ENCODE measurements around the gene BDNF. TPM values are rescaled to one million over a fixed set of nuclear protein-coding genes. Genes with fewer than 3 reads are reported as not detected.

The BDNF gene
- total RNA-seq, 1 experiment from 2014 or later, result 0.36 TPM

GRCh38 chr11:27623945-27624523 lies 76.2 kb downstream of the BDNF start:
- no peak overlapping the region for H3K4me3 ChIP-seq (ENCODE audit: low read depth in 2 of 2, low read length in 2 of 2)
- BruUV-seq (replicated peaks), result no TSS peak
- ChIA-PET POLR2A (no interaction called here), CTCF (no interaction called here)
- no peak overlapping the region for H3K27ac ChIP-seq (ENCODE audit: low read length)
- intact Hi-C loops (cut with micrococcal nuclease; ENCODE audit: unreplicated experiment), result no loop called here
- no peak for ATAC-seq
- no peaks in the 10 kb centered on the region for H3K9me3 ChIP-seq (ENCODE audit: control insufficient read depth, insufficient read depth, low read depth, low read length)
- 0 out of 2 replicates have a peak, but pooled peaks cover 4% of the 10 kb centered on the region for H3K27me3 ChIP-seq (ENCODE audit: control insufficient read depth, insufficient read depth, low read length)
- no peaks in the 10 kb centered on the region for H3K4me1 ChIP-seq (ENCODE audit: control insufficient read depth, insufficient read depth, low read length)
- TF ChIP-seq CTCF (IDR thresholded peaks at IDR 0.05) (no peak), POLR2AphosphoS5 (IDR thresholded peaks at IDR 0.05; ENCODE audit: low read depth, low read length) (no peak), SIN3A (IDR thresholded peaks at IDR 0.05; ENCODE audit: borderline replicate concordance, insufficient read depth, low read depth, low read length) (no peak), REST (IDR thresholded peaks at IDR 0.05; ENCODE audit: insufficient read depth in 1 of 2, low read depth in 2 of 2, low read length in 1 of 2) (no peak), TCF7L2 (IDR thresholded peaks at IDR 0.05; ENCODE audit: low read depth, low read length) (no peak)
- in situ Hi-C loops (cut with HindIII; ENCODE audit: low pct_unique_long_range_greater_than_20kb, low sequenced_read_pairs), result no loop called here
- DNase-seq (ENCODE audit: low read depth, low spot score), result no peak
- H3K36me3 ChIP-seq (ENCODE audit: control insufficient read depth, insufficient read depth, low read length), result no peaks in the 10 kb centered on the region

- no peaks in the 10 kb centered on the region for H3K9me3 ChIP-seq (ENCODE audit: control insufficient read depth, insufficient read depth, low read depth, low read length)
- no peak for TF ChIP-seq TCF7L2 (IDR thresholded peaks at IDR 0.05; ENCODE audit: low read depth, low read length)
- TF ChIP-seq REST (IDR thresholded peaks at IDR 0.05; ENCODE audit: insufficient read depth in 1 of 2, low read depth in 2 of 2, low read length in 1 of 2), result no peak
- TF ChIP-seq CTCF (IDR thresholded peaks at IDR 0.05), result no peak
- no peak for TF ChIP-seq POLR2AphosphoS5 (IDR thresholded peaks at IDR 0.05; ENCODE audit: low read depth, low read length)
- no peak for TF ChIP-seq SIN3A (IDR thresholded peaks at IDR 0.05; ENCODE audit: borderline replicate concordance, insufficient read depth, low read depth, low read length)
- POLR2A ChIA-PET, result no interaction called here
Measured at GRCh38 chr11:27622541-27623300, 77.5 kb downstream of the BDNF start.

More at GRCh38 chr11:27622541-27623300, 77.5 kb downstream of the BDNF start:
- Histone ChIP-seq H3K4me1 (ENCODE audit: control insufficient read depth, insufficient read depth, low read length) (no peaks in the 10 kb centered on the region), H3K4me3 (ENCODE audit: low read depth in 2 of 2, low read length in 2 of 2) (no peak overlapping the region), H3K36me3 (ENCODE audit: control insufficient read depth, insufficient read depth, low read length) (no peaks in the 10 kb centered on the region), H3K27me3 (ENCODE audit: control insufficient read depth, insufficient read depth, low read length) (0 out of 2 replicates have a peak, but pooled peaks cover 4% of the 10 kb centered on the region), H3K27ac (ENCODE audit: low read length) (no peak overlapping the region)
- intact Hi-C loops (cut with micrococcal nuclease; ENCODE audit: unreplicated experiment), result no loop called here
- in situ Hi-C loops (cut with HindIII; ENCODE audit: low pct_unique_long_range_greater_than_20kb, low sequenced_read_pairs), result no loop called here
- no peak for ATAC-seq
- BruUV-seq (replicated peaks), result no TSS peak
- CTCF ChIA-PET, result no interaction called here
- DNase-seq (ENCODE audit: low read depth, low spot score), result no peak

All from Panc1 (cell line).